Measurements from ENCODE around the gene RNF167.

Gene RNF167

DNA sequence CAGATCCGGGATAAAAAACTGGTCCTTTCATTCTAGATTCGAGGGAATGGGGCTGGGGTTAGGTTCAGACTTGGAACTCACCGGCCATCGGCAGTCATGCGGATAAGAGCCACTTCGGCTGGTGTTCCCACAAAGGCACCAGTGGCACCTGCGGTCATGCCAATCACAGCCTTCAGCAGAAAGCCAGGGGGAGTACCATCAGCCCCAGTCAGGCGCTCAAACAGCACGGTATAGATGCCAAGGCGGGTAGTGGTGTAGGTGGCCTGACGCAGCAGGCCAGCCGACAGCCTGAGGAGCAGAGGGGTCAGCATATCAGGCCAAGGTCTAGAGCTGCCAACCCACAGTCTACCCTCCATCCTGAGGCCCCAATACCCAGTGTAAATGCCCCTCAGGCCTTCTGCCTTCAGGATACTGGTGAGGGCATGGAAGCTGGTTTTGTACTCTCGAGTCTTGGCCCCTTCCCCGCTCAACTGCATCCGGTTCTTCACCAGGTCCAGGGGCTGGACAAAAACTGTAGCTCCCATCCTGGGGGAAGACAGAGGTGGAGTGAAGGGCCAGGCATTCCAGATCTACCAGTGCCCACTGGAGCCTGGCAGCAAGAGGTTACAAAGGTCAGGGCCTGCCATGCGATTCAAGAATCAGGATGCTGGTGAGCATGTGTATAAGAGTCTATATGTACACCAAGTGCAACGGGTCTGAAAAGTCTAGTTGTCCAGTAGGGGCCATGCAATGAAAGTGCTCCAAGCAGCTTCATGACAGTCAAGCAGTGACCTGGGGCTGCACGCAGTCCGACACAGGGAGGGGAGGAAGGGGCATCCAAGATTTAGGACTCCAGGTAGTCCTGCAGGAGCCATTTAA lies 1.2 kb upstream of the RNF167 start:
- DNase-seq (ENCODE audit: low read depth in 3 of 3), result no peak

DNA sequence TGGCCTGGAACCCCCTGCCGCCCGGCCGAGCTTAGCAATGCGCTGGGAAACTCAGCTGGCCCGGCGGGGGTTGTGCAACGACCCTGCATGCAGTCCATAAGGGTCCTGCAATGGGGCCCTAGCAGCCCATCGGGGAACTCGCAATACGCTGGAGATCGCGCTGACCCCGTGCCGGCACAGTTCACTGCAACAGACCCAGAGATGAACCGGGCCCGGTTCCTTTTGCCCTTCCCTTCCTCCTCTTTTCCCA lies 597 bp upstream of the RNF167 start:
- DNase-seq (ENCODE audit: low read depth in 3 of 3), result no peak

DNA sequence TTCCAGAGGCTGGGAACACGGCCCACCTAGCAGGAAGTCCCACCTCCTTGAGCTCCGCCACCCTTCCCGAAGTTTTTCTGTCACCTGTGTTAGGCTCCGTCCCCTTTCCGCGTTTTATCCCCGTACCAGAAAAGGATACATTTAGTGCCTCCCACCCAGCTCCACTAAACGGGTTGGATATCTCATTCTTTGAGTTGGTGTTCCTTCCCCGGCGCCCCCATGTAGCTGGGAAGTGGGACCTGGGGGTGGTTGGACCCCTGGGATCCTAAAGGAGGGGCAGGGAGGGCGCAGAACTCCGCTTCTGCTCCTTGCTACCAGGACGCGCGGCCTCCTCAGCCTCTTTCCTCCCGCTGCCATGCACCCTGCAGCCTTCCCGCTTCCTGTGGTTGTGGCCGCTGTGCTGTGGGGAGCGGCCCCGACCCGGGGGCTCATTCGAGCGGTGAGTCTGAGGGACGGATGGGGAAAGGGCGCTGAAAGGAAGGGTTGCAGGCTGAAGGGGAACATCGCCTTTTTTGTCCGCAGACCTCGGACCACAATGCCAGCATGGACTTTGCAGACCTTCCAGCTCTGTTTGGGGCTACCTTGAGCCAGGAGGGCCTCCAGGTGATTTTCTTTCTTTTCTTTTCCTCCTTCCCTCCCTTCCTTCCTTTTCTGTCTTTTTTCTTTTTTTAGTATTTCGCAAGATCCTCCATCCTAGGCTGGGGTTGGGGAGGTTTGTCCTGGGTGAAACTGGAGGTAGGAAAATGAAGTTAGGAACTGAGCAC lies 669 bp downstream of the RNF167 start:
- DNase-seq (ENCODE audit: low read depth in 3 of 3), result peak in 1 of 3 experiments; percentile 44

DNA sequence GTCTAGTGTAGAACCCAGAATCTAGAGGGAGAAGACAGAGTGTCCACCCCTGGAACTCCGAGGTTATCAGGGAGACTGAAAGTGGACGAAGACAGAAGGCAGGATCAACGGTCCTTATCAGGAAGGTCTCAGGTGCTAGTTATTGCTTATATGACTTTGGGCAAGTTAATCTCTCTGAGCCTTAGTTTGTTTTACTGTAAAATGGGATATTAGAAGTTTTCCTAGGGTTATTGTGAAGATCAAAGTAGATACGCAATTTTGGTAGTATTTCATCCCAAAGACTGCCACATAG lies 1.2 kb downstream of the RNF167 start:
- no peak for DNase-seq (ENCODE audit: low read depth in 3 of 3)

DNA sequence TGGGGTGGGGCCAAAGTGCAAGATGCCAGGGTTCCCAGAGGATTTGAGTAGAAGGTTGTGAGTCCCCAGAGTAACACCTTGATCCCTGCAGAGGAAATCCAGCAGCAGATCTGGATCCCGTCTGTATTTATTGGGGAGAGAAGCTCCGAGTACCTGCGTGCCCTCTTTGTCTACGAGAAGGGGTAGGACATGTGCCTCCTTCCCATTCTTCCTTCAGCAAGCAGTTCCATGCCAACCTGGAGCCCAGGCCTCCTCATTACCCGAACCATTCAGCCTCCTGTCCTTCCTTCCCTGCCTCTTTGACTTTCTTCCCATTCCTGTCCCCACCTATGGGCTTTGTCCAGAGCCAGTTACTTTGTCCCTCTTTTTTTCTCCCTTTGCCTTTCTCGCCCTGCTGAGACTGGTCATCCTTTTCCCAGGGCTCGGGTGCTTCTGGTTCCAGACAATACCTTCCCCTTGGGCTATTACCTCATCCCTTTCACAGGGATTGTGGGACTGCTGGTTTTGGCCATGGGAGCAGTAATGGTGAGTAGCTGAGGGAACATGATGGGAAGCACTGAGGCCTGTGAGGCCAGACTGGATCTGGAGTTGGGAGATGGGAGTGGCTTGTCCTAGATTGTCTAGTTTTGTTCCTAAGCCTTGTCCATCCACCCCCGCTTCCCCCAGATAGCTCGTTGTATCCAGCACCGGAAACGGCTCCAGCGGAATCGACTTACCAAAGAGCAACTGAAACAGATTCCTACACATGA lies 2.9 kb downstream of the RNF167 start:
- no peak for DNase-seq (ENCODE audit: low read depth in 3 of 3)

DNA sequence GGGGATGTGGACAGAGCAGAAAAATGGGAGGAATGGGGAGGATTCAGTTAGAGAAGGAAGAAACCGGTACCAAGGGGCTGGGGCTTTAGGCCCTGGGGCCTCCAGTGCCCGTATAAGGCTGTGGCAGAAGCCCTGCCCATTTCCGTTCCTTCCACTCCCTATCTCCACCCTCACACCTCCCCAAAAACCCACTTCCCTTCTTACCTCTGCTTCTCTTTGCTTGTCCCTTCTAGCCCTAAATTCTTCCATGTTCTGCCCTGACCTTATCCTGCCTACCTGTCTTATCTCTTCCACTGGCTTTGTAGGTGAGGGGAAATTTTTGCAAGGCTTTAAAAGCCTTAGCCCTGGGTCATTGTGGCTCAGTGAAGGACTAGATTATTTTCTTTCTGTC lies 4.1 kb downstream of the RNF167 start:
- DNase-seq (ENCODE audit: low read depth in 3 of 3), result peak in 1 of 3 experiments; percentile 58

DNA sequence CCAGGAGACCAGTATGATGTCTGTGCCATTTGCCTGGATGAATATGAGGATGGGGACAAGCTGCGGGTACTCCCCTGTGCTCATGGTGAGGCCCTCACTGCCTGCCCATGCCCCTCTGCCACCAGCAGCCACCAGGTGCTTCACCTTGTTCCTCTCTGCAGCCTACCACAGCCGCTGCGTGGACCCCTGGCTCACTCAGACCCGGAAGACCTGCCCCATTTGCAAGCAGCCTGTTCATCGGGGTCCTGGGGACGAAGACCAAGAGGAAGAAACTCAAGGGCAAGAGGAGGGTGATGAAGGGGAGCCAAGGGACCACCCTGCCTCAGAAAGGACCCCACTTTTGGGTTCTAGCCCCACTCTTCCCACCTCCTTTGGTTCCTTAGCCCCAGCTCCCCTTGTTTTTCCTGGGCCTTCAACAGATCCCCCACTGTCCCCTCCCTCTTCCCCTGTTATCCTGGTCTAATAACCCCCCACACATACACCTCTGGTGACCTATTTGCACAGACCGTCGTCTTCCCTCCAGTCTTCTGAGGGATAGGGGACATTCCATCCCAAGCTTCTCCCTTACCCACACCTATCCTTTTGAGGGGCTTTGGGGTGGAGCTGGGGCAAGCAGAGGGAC lies 4.6 kb downstream of the RNF167 start:
- DNase-seq (ENCODE audit: low read depth in 3 of 3), result peak in 1 of 3 experiments; percentile 46

DNA sequence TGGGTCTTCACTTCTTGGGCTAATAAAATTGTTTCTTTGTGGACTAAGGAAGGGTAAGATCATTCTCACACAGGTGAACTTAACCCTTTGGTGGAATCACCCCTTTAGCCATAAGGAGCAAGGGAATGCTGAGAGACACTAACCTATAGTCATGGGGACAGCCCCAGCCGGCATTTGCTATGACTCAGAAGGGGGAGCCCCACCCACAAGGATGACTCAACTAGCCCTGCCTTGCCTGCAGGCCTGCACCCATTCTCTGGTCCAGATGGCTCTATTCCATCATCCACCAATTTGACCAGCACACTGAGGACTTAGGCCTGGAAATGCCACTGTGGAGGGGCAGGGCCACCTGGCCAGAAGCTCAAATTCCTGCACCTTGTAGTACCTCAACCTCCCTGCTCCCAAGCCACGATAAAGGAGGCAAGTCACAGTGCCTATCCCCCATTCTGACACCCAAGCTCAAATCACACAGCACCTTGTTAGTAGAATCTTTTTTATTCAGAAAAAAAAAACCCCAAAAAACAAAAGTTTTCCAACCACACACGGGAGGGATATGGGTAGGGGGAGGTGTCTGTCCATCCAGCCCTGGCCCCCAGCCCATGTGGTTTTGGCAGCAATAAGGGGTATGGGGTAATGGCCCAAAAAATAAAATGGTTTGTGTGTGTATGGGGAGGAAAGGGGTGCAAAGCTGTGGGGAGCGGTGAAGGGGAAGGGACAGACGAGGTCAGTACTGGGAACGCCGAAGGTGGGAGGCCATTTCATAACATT lies 5.3 kb downstream of the RNF167 start:
- DNase-seq (ENCODE audit: low read depth in 3 of 3), result peak; percentile 72 to 86 (median 83)

DNA sequence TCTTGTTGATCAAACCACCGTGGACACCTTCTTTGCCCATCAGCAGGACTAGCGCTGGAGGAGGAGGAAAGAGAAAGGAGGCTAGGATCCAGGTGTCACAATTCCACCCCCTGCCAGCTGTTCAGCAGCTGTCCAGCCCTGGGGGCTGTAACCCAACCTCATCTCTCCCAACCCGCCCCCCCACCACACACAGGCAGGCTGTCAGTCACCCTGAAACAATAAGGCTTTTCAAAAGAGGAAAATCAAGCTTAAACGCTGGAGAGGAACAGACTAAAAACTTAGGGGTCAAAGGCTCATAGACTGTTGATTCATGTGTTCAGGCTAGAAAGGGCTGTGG lies 5.8 kb downstream of the RNF167 start:
- DNase-seq (ENCODE audit: low read depth in 3 of 3), result no peak

DNA sequence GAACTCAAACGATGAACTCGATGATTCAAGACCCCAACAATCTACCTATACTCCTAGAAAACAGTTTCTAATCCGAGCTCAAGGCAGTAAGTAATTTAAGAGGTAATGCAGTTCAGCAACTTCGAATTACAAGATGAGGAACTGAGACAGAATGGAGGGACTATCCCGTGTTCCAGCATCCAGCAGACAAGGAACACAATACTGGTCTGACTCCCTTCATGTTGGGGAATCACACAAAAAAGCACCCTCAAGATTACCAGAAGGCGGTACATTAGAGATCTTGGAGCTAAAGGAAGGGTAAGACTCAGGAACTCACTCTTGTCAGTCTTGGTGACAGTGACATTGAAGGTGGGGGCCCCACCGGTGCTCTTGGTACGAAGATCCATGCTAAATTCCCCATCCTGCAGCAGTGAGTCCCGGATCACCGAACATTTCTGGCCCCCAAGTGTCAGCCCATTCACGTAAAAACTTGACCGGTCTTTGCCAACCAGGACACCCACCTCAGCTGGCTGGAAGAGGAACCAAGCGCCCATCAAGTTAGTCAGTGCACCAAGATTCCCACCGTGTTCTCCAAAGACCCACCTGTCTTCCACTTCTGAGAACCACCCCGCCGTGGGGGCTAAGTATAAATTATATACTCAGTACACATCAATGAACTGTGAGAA lies 6.4 kb downstream of the RNF167 start:
- DNase-seq (ENCODE audit: low read depth in 3 of 3), result no peak

DNA sequence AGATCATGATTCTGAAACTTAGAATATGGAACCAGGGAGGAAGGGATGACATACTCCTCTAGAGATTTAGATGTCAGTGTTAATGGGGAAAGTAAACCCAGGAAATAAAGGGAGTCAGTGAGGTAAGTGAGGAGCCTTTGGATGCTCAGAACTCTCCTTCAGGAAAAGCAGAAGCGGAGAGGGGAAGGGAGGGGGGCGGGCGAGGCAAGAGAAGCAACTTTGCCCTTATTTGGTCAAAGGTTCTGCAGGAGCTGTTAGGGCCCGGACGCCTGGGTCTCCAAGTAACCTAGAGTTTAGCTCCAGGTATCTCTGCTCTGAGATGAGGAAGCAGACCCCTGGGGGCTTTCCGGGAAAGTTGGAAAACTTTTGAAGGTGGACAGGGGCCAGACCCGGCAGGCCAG lies 6.9 kb downstream of the RNF167 start:
- DNase-seq (ENCODE audit: low read depth in 3 of 3), result no peak

DNA sequence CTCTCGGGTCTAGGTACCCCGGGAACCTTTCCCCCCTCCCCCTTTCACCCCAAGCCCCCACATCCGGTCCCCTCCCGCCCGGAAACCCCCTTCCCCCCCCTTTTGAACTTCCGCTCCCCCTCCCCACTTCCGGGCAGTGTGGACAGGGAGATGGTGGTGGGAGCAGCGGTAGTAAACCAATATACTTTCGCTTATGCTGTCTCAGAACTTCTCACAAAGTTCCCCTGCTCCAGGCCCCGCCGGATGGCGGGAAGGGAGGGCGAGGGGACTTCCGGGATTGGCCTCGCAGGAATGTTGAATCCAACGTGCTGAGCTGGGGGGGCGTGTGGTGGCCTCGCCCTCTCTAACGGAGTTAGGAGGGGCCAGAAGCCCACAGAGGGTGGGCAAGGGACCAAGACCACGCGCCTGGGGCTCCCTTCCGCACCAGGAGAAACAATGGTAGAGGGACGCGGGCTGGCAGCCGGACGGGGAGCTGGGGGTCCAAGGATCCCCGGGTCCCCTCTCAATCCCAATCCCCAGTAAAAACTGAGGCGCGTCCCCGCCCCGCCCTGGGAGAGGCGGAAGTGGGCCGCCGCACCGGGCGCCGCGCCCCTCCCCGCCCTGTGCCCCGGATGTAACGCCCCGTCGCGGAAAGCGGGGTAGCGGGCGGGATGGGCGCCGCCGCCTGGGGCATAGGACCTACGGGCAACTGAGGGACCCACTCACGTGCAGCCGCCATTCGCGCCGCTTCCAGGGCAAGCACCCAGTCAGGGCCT lies 7.5 kb downstream of the RNF167 start:
- DNase-seq (ENCODE audit: low read depth in 3 of 3), result peak in 1 of 3 experiments; percentile 73

DNA sequence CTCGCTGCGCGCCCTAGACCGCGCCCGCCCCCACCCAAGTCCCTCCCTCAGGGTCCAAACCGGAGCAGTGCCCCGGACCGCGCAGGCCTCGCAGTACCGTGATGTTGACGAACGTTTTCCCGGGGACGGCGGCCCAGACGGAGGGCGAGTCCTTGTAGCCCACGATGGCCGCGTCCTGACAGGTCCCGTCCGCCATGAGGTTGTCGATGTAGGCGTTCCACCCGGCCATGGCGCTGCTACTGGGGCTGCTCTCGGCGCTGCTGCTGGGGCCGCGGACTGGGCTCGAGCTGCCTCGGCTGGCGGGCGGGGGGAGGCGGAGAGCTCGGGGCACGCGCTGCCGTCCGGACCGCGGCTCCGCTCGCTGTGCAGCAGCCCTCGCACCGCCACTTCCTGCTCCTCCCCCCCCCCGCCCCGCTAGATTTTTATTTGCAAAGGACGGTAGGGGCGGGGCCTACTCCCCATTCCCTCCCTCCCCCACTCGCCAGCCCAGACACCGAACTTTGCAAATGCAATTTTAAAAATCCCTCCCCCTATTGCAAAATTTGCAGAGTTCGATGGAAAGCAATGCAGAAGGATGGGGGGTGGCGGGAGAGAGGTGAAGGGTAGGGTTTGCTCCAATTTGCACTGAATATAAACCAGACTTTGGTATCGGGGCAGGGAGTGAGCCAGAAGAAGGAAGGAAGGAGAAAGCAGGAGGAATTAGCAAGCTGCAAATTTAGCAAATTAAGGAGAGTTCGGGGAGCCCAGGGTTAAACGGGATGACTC lies 8.3 kb downstream of the RNF167 start, which contains the start of gene PFN1:
Gene PFN1 (minus strand): TSS at position 365 of the 765 bp plus-strand sequence. CDS start 136 bp downstream, at position 229.
- DNase-seq (ENCODE audit: low read depth in 3 of 3), result peak; percentile 86 to 92 (median 87)

DNA sequence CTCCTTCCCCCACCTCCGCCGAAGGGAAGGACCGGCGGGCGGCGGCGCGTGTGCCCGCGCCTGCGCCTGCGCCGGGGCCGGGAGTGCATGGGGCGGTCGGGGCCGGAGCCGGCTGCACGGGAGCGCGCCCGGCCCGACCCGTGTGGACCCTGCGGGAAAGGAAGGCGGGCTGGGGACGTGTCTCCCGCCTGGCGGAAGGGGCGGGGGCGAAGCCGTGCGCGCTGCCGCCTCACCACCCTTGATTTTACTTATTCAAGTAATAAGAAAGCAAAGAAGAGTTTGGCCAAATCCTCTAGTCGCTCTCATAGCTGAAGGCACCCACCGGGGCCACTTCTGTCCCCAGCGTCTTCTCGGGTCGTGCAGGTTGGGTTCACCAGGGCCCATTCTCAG lies 8.9 kb downstream of the RNF167 start:
- DNase-seq (ENCODE audit: low read depth in 3 of 3), result peak in 2 of 3 experiments; percentile 67 to 76

DNA sequence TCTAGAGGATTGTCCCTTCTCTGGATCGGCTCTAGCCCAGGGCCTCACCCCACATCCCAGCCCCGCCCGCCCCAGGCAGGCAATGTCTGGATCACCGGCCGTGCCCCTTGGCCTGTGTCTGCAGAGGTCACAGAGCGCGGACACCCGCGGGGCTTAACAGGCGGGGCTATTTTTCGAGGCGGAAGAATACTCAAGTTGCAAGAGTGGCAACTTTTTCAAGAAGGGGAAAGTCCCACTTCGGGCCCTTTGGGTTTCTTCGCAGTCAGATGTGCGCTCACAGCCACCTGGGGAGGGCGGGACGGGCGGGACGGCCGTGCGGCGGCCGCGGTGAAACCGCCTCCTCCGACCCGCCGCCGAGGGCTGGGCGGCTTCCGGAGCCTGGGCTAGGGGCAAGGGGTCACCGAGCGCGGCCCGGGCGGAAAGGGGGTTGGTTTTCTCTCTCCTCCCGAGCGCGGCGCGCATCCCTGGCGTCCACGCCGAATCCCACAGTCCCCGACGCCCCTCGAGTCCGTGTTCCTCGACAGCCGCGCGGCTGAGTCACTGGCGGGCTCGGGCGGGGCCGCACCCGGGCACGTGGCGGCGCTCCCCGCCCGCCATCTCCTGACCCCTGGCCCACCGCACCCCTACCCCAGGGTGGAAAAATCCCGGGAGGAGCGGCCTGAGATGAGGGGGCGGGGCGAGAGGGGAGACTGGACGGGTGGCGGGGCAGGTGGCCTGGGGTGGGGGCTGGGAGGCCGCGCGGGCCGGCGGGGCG lies 9.4 kb downstream of the RNF167 start:
- peak in 2 of 3 experiments; percentile 55 to 82 for DNase-seq (ENCODE audit: low read depth in 3 of 3)

DNA sequence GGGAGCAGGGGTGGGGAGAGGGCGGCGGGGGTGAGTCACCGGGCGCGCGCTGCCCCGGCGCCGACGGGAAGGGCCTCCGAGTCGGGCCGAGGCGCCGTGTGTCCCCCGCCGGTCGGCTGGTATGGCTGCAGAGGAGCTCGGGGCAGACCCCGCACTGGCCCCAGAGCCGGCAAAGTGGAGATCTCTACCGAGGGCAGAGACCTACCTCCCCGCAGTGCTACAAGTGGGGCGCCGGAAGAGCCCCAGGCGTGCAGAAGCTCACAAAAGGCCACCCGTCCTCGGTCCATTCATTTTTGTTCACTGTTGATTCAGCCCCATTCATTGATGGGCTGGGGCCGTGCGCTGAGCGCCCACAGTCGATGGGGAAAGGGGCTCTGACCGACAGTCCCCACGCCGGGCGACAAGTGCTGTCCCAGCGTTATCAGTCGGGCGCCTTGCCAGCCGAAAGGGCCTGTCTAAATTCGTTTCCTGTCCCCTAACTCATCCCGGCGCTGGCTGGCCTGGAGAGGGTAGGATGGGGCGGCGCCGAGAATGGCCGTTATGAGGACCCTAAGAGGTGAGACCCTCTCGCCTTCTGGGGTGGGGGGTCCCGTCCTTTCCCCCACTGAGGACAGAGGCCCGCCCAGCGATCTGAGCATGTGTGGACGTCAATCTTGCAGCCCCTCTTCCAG lies 10.1 kb downstream of the RNF167 start:
- DNase-seq (ENCODE audit: low read depth in 3 of 3), result peak in 1 of 3 experiments; percentile 38

DNA sequence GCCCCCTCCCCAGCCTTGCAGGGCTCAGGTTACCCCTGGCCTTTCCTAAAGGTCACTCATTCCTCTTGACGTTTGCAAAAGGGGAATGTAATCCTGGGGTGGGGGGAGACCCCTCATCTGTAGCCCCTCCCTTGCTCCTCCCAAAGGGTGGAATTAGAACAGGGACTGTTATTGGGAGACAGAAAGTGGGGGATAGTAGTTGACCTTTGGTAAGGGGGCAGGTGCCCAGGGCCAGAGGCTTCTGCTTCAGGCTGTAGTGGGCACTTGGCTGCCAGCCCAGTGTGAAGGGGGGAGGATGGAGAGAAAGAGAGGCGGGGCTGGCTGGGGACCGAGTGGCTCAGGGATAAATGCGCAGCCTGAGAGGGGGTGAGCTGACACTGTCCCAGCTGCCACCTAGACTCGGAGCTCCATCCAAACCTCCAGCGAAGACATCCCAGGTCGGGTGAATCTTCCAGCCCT lies 10.7 kb downstream of the RNF167 start, which contains the start of gene ENO3:
Gene ENO3 (plus strand): TSS at position 374 of the 459 bp plus-strand sequence. CDS start 711 bp downstream, outside the sequence.
- DNase-seq (ENCODE audit: low read depth in 3 of 3), result no peak

DNA sequence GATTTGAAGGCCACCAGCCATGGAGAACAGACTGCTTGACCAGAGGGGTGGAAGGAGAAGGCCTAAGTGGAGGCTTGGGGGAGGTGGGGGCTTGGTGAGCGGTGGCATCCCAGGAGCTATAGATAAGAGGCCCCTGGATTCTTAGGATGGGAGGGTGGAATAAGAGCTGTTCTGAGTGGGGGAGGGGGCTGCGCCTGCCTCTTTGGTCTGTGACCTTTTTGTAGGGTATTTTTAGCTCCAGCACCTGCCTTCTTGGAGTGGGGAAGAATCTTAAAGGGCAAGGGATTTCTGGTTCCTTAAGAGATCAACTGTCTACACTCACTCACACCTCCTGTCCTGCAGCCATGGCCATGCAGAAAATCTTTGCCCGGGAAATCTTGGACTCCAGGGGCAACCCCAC lies 11.4 kb downstream of the RNF167 start:
- no peak for DNase-seq (ENCODE audit: low read depth in 3 of 3)

All from stimulated activated CD4-positive, alpha-beta T cell treated with anti-CD3 and anti-CD28 coated beads, TNF-alpha, amount 100 ng/mL, for 24 hours (primary cell).